Fibroblast of skin of left biceps (primary cell): ENCODE results near the gene ADGRB3.
A peak's percentile ranks its signal among the peaks of the same experiment; 100 is the strongest.
"Not testable (repeated sequence)": the region's sequence is repeated elsewhere in the genome, so short reads cannot be mapped to it uniquely, and the experiment has no call there.

Experiments used
- DNase-seq, 2 experiments: peaks; one replicate each; pipeline ENCODE4 v3.0.0-alpha.2; 2013; ENCODE audit warnings: low read depth in 2 of 2

The ADGRB3 gene

GRCh38 chr6:69232911-69233448 lies 597.9 kb downstream of the ADGRB3 start:
- peak; percentile 32 to 37 for DNase-seq

GRCh38 chr6:69238067-69238466 lies 603.0 kb downstream of the ADGRB3 start:
- DNase-seq: no peak

GRCh38 chr6:69246983-69247382 lies 611.9 kb downstream of the ADGRB3 start:
- no peak for DNase-seq

- no peak for DNase-seq
Measured at GRCh38 chr6:69261010-69261409, 625.9 kb downstream of the ADGRB3 start.

- DNase-seq: no peak
Measured at GRCh38 chr6:69263297-69263696, 628.2 kb downstream of the ADGRB3 start.

- no peak for DNase-seq
Measured at GRCh38 chr6:69265090-69265489, 630.0 kb downstream of the ADGRB3 start.

GRCh38 chr6:69265706-69266105 lies 630.6 kb downstream of the ADGRB3 start:
- DNase-seq: no peak

- DNase-seq: no peak
Measured at GRCh38 chr6:69276204-69276603, 641.1 kb downstream of the ADGRB3 start.

GRCh38 chr6:69279805-69280204 lies 644.7 kb downstream of the ADGRB3 start:
- no peak for DNase-seq

GRCh38 chr6:69280858-69281257 lies 645.8 kb downstream of the ADGRB3 start:
- DNase-seq: no peak

GRCh38 chr6:69284176-69284730 lies 649.2 kb downstream of the ADGRB3 start:
- no peak for DNase-seq

GRCh38 chr6:69285054-69285453 lies 650.0 kb downstream of the ADGRB3 start:
- no peak for DNase-seq

GRCh38 chr6:69286331-69286730 lies 651.2 kb downstream of the ADGRB3 start:
- no peak for DNase-seq

GRCh38 chr6:69288198-69288597 lies 653.1 kb downstream of the ADGRB3 start:
- DNase-seq: not testable (repeated sequence)

- no peak for DNase-seq
Measured at GRCh38 chr6:69289689-69290495, 654.8 kb downstream of the ADGRB3 start.

GRCh38 chr6:69293471-69293870 lies 658.4 kb downstream of the ADGRB3 start:
- DNase-seq: no peak

GRCh38 chr6:69294407-69294806 lies 659.3 kb downstream of the ADGRB3 start:
- no peak for DNase-seq

- no peak for DNase-seq
Measured at GRCh38 chr6:69294862-69295261, 659.8 kb downstream of the ADGRB3 start.

- no peak for DNase-seq
Measured at GRCh38 chr6:69303382-69303781, 668.3 kb downstream of the ADGRB3 start.

- DNase-seq: no peak
Measured at GRCh38 chr6:69305456-69305855, 670.4 kb downstream of the ADGRB3 start.

- DNase-seq: no peak
Measured at GRCh38 chr6:69308584-69308983, 673.5 kb downstream of the ADGRB3 start.

GRCh38 chr6:69311888-69312287 lies 676.8 kb downstream of the ADGRB3 start:
- no peak for DNase-seq

GRCh38 chr6:69314001-69314400 lies 678.9 kb downstream of the ADGRB3 start:
- no peak for DNase-seq
